Jurkat, Clone E6-1 (cell line): ENCODE data around the gene ABCC9.
"Not testable (repeated sequence)": the region's sequence is repeated elsewhere in the genome, so short reads cannot be mapped to it uniquely, and the experiment has no call there.

ENCODE experiments used
- DNase-seq: peaks from one replicate; pipeline ENCODE4 v3.0.0-alpha.2; 2011; ENCODE audit warnings: low read depth, low spot score
- H3K4me3 ChIP-seq: 2 replicates; pipeline ENCODE4 v1.5.1; 2011; ENCODE audit warnings: mild to moderate bottlenecking, low read length, control low read depth, moderate library complexity

ABCC9 gene

DNA sequence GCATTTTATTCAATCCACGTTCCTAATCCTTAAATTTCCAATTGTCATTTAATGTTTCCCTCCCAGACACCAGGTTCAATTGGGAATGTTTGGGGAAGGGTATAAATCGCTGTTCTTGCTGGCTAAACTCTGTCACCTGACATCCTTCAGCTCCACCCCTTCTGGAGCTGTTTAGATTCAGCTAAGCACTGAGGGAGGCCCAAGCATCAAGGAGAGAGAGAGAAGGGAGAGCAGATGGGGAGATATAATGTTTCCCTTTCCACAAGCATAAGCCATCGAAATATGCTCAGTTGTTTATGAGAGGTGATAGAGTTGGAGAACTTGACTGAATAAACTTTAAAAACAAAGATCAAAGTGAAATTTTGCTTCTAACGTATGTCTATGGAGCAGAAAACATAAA lies 1.8 kb downstream of the ABCC9 start:
- no peak for DNase-seq
- H3K4me3 ChIP-seq = no peak overlapping the region

GRCh38 chr12:21938879-21939278 lies 2.3 kb downstream of the ABCC9 start:
- no peak for DNase-seq
- no peak overlapping the region for H3K4me3 ChIP-seq

DNA sequence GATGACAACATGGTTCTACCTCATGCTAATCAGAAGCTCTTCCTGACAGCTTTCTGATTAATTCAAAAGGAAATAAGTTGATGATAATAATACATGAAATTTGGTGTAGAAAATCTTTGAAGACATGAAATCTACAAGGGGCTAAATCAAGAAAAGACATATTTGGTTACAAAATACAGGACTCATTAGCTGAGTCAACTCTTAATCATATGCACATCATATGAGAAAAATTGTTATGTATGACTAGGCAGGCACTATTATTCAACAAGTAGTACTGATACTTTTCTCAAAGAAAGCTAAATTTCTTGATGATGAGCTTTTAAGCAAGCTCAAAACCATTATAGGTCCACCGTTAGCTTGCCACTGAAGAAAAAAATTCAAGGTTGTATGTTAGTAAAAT lies 7.1 kb downstream of the ABCC9 start:
- DNase-seq = no peak
- H3K4me3 ChIP-seq = no peak overlapping the region

DNA sequence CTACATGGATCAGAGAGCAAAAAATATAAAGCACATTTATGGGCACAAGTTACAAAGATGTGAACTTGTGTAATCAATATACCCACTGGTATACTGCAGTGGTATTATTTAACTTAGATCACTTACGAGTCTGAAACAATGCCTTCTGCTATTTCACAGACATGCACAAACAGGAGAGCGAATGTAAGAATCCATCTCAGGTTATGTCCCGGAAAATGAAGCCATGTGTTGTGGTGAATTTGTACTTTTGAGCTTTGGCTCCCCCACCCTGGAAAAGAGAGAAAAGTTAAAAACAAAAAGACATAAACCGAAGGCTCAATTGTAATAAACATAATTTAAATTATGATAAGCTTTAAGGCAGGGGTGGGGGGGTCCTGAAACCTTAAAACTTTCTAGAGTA lies 7.6 kb downstream of the ABCC9 start:
- DNase-seq = no peak

GRCh38 chr12:21929972-21930371 lies 11.3 kb downstream of the ABCC9 start:
- DNase-seq, H3K4me3 ChIP-seq: not testable (repeated sequence)

More for the DNA sequence above, 7.6 kb downstream of the ABCC9 start:
- H3K4me3 ChIP-seq = no peak overlapping the region

DNA sequence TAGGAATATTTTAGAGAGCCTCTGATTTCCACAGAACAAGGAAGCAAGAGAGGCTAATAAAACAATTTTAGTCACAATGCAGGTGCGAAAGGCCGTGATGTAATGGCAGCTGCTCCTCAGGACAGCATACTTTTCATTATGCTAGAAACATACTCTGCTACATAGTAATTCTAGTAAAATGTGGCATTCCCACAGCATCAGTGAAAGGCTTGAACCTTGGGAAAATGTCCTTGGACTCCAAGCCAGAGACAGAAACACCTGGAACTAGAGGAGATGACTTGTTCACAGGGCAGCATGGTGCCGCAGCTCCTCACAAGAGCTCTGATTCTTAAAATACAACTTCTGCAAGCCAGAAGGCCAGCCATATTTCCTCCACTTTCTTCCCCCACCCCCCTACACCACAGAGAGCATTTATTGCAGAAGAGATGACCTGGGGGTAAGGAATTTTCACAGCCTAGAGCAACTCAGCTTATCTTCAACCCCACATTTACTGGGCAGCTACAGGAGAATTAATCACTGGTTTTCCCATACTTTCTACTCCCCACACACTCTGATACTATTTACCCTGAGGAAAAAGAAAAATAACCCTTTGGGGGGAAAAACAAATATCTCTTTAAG lies 15.8 kb downstream of the ABCC9 start:
- H3K4me3 ChIP-seq = no peak overlapping the region
- DNase-seq = no peak

DNA sequence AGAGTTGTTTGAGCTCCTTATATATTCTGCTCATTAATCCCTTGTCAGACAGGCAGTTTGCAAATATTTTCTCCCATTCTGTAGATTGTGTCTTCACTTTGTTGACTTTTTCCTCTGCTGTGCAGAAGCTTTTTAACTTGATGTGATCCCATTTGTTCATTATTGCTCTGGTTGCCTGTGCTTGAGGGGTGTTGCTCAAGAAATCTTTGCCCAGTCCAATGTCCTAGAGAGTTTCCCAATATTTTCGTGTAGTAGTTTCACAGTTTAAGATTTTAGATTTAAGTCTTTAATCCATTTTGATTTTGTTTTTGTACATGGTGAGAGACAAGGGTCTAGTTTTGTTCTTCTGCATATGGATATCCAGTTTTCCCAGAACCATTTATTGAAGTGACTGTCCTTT lies 19.8 kb downstream of the ABCC9 start:
- no peak overlapping the region for H3K4me3 ChIP-seq
- no peak for DNase-seq

DNA sequence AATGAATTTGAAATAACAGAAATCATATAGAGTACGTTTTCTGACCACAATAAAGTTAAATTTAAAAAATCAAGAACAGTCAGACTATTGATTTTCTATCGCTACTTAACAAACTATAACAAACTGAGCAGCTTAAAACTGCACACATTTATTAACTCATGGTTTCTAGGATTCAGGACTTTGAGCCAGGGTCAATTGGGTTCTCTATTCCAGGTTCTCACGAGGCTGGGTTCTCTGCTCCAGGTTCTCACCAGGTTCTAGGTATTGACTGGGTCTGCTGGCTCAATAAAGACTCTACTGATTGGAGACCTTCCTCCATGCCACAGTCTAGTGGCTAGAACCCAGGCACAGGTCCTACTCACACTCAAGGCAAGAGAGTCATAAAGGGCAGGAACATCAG lies 22.8 kb downstream of the ABCC9 start:
- no peak for DNase-seq
- no peak overlapping the region for H3K4me3 ChIP-seq

- DNase-seq = no peak
These were observed 27.4 kb downstream of the ABCC9 start for GRCh38 chr12:21913823-21914222.

DNA sequence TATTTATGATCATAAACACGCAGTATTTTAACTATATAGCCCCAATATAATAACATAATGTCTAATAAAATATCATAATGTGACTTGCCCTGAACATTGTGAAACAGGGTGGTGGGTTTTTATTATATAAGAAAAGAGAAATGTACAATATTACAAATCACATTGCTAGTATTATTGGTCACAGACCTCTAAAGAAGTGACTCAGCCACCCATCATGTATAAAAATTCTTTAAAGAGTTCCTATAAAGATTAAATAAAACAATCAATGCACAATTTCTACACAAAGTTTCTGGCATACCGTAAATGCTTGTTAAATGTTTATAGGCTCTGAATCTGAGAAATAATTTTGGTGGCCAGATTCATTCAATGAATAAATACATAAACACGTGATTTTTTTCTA lies 28.9 kb downstream of the ABCC9 start:
- DNase-seq = no peak
- H3K4me3 ChIP-seq = no peak overlapping the region

More at GRCh38 chr12:21913823-21914222, 27.4 kb downstream of the ABCC9 start:
- no peak overlapping the region for H3K4me3 ChIP-seq

DNA sequence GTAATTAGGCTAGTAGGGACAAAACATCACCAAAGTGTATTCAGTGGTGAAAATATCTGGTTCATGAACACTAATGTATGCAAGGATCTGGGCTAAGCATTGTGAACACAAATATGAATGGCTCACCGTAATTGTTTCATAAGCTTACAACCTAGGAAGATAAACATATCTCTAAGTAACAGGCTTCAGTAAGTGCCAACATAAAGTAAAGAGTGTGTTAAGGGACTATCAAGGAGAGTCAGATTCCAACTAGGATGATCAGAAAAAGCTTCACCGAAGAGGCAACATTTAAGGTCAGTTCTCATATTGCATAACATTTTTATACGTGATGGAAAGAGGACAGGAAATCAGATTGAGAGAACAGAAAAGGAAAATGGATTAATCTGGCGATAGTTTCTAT lies 29.4 kb downstream of the ABCC9 start:
- no peak overlapping the region for H3K4me3 ChIP-seq
- DNase-seq = no peak

DNA sequence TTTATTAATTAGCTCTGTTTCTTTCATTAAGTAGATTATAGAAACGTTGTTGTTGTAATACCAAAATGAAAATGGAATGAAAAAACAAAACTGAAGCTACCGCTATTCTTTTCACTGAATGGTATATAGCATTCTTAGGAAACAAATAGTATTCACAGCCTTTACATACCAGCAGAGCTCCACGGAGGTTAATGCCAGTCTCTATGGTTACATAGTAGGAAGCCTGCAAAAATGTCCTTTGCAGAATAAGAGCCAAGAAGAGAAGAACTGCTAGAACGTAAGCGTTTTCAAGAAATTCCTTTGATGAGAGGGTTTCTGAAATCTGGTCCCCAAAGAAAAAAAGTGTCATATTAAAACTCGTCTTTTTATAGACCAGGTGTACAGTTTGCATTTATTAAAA lies 30.6 kb downstream of the ABCC9 start:
- no peak overlapping the region for H3K4me3 ChIP-seq
- no peak for DNase-seq

GRCh38 chr12:21907948-21908837 lies 33.0 kb downstream of the ABCC9 start:
- no peak overlapping the region for H3K4me3 ChIP-seq

GRCh38 chr12:21906919-21907493 lies 34.2 kb downstream of the ABCC9 start:
- DNase-seq = no peak
- H3K4me3 ChIP-seq = no peak overlapping the region

More at GRCh38 chr12:21907948-21908837, 33.0 kb downstream of the ABCC9 start:
- DNase-seq = no peak

GRCh38 chr12:21899532-21899931 lies 41.7 kb downstream of the ABCC9 start:
- H3K4me3 ChIP-seq, DNase-seq: not testable (repeated sequence)

GRCh38 chr12:21895651-21896050 lies 45.6 kb downstream of the ABCC9 start:
- no peak for DNase-seq
- H3K4me3 ChIP-seq = no peak overlapping the region

- H3K4me3 ChIP-seq = no peak overlapping the region
- no peak for DNase-seq
These were observed 46.2 kb downstream of the ABCC9 start for GRCh38 chr12:21894792-21895595.

- DNase-seq = no peak
- no peak overlapping the region for H3K4me3 ChIP-seq
These were observed 47.3 kb downstream of the ABCC9 start for GRCh38 chr12:21893924-21894323.

DNA sequence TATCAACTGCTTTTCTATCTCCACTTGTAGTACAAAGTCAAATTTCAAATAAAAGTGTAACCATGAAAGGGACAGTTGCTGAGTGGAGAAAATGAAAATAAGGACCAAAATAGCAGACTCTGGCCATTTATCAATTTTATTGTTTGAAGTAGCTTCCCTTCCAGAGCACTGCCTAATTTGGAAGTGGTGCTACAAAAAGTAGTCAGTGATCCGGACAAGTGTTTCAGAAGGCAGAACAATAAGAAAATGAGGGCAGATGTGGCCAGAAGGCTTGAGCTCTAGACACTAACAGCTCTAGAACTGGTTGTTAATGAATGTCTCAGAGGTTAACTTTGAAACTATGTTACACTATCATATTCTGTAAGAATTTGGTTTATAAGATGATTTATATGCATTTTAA lies 48.9 kb downstream of the ABCC9 start:
- H3K4me3 ChIP-seq = no peak overlapping the region
- no peak for DNase-seq
